ENCODE measurements around the gene RCOR2.

GRCh38 chr11:63940786-63941185 lies 23.8 kb upstream of the RCOR2 start:
- no peak for TF ChIP-seq CTCF (optimal IDR thresholded peaks at IDR 0.05 in 1 of 3, IDR thresholded peaks at IDR 0.05 in 1 of 3, conservative IDR thresholded peaks at IDR 0.05 in 1 of 3; ENCODE audit: extremely low read depth in 1 of 3, insufficient read depth in 2 of 3, low read length in 3 of 3)
- no peak for TF ChIP-seq EZH2 (IDR thresholded peaks at IDR 0.05; ENCODE audit: low read length)

All from keratinocyte (primary cell).